ENCODE results near the gene OSBPL6. TPM values are rescaled to one million over a fixed set of nuclear protein-coding genes. Genes with fewer than 3 reads are reported as not detected.

The OSBPL6 gene
- total and polyA plus RNA-seq, 2 of the 13 experiments (the other 11 are each of a cell fraction or from before 2014, with no cell fraction given): 0.03 to 0.11 TPM

DNA sequence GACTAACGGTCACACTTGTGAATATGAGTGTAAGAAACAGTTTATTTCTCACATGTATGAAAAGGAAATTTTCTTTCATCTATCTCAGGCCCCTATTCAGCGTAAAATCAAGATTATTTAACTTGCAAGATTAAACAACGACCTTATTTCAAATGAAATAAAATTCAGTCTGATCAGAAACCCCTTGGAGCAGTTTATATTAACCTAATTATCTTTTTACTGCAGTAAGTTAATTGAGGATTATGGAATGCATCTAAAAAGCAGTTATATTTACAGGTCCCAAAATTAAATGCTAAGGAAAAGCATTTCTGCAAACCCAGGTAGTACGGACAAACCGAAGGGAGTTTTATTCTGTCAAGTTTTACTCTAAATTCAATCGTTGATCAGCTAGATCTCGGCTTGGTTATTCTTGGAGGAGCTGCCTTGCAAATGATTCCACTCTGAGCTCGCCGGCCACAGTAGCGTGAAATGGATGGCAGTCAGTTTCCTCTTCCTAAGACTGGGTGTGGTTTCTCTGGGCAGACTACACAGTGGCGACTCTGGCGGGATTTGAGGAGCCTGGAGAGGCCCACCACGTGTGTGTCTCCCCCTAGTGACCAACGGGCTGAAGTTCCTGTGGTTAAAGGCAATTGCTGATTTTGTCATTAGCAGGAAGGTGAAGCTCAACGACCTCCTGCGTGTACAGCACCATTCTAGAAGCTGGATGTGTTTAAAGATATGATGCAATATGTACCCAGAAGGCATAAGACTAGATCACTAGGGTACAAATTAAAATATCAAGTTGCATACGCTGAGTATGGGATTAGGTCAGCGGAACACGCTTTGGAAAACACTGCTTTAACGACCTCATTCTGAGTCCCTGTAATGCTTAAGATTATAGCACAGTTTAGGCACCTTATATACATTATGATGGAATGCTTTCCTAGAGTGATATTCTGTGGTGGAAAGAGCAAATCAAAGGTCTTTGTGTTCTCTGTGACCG lies 220.2 kb downstream of the OSBPL6 start (continued):
- TF ChIP-seq RBFOX2 (IDR thresholded peaks at IDR 0.05; ENCODE audit: low read depth, low read length) (no peak), ZNF670 (CRISPR knock-in tag; IDR thresholded peaks at IDR 0.05; ENCODE audit: borderline replicate concordance) (no peak), ZNF136 (CRISPR knock-in tag; IDR thresholded peaks at IDR 0.05; ENCODE audit: low read depth) (no peak), TOE1 (CRISPR knock-in tag; IDR thresholded peaks at IDR 0.05) (no peak), SRY (CRISPR knock-in tag; IDR thresholded peaks at IDR 0.05) (no peak), ZNF251 (CRISPR knock-in tag; IDR thresholded peaks at IDR 0.05) (no peak), SMARCE1 (IDR thresholded peaks at IDR 0.05; ENCODE audit: borderline replicate concordance) (no peak), ZNF138 (CRISPR knock-in tag; IDR thresholded peaks at IDR 0.05; ENCODE audit: low read depth) (no peak), ZNF460 (CRISPR knock-in tag; IDR thresholded peaks at IDR 0.05; ENCODE audit: borderline replicate concordance) (no peak), MTA1 (CRISPR knock-in tag; IDR thresholded peaks at IDR 0.05; ENCODE audit: borderline replicate concordance) (no peak), ZNF367 (CRISPR knock-in tag; IDR thresholded peaks at IDR 0.05; ENCODE audit: borderline replicate concordance) (no peak), CHD2 (IDR thresholded peaks at IDR 0.05; ENCODE audit: low read depth, low read length) (no peak)
- TF ChIP-seq, protein P1, sequence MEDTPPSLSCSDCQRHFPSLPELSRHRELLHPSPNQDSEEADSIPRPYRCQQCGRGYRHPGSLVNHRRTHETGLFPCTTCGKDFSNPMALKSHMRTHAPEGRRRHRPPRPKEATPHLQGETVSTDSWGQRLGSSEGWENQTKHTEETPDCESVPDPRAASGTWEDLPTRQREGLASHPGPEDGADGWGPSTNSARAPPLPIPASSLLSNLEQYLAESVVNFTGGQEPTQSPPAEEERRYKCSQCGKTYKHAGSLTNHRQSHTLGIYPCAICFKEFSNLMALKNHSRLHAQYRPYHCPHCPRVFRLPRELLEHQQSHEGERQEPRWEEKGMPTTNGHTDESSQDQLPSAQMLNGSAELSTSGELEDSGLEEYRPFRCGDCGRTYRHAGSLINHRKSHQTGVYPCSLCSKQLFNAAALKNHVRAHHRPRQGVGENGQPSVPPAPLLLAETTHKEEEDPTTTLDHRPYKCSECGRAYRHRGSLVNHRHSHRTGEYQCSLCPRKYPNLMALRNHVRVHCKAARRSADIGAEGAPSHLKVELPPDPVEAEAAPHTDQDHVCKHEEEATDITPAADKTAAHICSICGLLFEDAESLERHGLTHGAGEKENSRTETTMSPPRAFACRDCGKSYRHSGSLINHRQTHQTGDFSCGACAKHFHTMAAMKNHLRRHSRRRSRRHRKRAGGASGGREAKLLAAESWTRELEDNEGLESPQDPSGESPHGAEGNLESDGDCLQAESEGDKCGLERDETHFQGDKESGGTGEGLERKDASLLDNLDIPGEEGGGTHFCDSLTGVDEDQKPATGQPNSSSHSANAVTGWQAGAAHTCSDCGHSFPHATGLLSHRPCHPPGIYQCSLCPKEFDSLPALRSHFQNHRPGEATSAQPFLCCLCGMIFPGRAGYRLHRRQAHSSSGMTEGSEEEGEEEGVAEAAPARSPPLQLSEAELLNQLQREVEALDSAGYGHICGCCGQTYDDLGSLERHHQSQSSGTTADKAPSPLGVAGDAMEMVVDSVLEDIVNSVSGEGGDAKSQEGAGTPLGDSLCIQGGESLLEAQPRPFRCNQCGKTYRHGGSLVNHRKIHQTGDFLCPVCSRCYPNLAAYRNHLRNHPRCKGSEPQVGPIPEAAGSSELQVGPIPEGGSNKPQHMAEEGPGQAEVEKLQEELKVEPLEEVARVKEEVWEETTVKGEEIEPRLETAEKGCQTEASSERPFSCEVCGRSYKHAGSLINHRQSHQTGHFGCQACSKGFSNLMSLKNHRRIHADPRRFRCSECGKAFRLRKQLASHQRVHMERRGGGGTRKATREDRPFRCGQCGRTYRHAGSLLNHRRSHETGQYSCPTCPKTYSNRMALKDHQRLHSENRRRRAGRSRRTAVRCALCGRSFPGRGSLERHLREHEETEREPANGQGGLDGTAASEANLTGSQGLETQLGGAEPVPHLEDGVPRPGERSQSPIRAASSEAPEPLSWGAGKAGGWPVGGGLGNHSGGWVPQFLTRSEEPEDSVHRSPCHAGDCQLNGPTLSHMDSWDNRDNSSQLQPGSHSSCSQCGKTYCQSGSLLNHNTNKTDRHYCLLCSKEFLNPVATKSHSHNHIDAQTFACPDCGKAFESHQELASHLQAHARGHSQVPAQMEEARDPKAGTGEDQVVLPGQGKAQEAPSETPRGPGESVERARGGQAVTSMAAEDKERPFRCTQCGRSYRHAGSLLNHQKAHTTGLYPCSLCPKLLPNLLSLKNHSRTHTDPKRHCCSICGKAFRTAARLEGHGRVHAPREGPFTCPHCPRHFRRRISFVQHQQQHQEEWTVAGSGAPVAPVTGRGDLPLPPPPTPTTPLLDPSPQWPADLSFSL (CRISPR knock-in tag; IDR thresholded peaks at IDR 0.05): no peak
- TF ChIP-seq, protein P2, sequence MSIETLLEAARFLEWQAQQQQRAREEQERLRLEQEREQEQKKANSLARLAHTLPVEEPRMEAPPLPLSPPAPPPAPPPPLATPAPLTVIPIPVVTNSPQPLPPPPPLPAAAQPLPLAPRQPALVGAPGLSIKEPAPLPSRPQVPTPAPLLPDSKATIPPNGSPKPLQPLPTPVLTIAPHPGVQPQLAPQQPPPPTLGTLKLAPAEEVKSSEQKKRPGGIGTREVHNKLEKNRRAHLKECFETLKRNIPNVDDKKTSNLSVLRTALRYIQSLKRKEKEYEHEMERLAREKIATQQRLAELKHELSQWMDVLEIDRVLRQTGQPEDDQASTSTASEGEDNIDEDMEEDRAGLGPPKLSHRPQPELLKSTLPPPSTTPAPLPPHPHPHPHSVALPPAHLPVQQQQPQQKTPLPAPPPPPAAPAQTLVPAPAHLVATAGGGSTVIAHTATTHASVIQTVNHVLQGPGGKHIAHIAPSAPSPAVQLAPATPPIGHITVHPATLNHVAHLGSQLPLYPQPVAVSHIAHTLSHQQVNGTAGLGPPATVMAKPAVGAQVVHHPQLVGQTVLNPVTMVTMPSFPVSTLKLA (IDR thresholded peaks at IDR 0.05): no peak; the same call in 1 of the 2 replicates
- TF ChIP-seq, protein P3, sequence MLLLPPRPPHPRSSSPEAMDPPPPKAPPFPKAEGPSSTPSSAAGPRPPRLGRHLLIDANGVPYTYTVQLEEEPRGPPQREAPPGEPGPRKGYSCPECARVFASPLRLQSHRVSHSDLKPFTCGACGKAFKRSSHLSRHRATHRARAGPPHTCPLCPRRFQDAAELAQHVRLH (CRISPR knock-in tag; IDR thresholded peaks at IDR 0.05; ENCODE audit: borderline replicate concordance, low read depth): peak; percentile 88
- TF ChIP-seq, protein P4, sequence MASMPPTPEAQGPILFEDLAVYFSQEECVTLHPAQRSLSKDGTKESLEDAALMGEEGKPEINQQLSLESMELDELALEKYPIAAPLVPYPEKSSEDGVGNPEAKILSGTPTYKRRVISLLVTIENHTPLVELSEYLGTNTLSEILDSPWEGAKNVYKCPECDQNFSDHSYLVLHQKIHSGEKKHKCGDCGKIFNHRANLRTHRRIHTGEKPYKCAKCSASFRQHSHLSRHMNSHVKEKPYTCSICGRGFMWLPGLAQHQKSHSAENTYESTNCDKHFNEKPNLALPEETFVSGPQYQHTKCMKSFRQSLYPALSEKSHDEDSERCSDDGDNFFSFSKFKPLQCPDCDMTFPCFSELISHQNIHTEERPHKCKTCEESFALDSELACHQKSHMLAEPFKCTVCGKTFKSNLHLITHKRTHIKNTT (CRISPR knock-in tag; IDR thresholded peaks at IDR 0.05): no peak
- TF ChIP-seq, protein P5, sequence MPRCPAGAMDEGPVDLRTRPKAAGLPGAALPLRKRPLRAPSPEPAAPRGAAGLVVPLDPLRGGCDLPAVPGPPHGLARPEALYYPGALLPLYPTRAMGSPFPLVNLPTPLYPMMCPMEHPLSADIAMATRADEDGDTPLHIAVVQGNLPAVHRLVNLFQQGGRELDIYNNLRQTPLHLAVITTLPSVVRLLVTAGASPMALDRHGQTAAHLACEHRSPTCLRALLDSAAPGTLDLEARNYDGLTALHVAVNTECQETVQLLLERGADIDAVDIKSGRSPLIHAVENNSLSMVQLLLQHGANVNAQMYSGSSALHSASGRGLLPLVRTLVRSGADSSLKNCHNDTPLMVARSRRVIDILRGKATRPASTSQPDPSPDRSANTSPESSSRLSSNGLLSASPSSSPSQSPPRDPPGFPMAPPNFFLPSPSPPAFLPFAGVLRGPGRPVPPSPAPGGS (CRISPR knock-in tag; IDR thresholded peaks at IDR 0.05): 0 out of 2 replicates have a peak, but pooled peaks have one; percentile 46
